Measurements from ENCODE around the gene KCNT1. TPM values are rescaled to one million over a fixed set of nuclear protein-coding genes. Genes with fewer than 3 reads are reported as not detected.

KCNT1 gene
- total RNA-seq, 1 donor from 2014 or later: not detected

- H3K27me3 ChIP-seq: no peaks in the 10 kb centered on the region
- H3K9me3 ChIP-seq: no peaks in the 10 kb centered on the region
- no peak overlapping the region for H3K4me3 ChIP-seq
- no peaks in the 10 kb centered on the region for H3K4me1 ChIP-seq
- TF ChIP-seq CTCF (IDR thresholded peaks at IDR 0.05): no peak
- H3K27ac ChIP-seq: no peak overlapping the region
- intact Hi-C loops (cut with DNase I): no loop called here
- no peak for DNase-seq (ENCODE audit: low spot score in 2 of 2)
- peaks cover 7 to 22% of the 10 kb centered on the region in 2 donors for H3K36me3 ChIP-seq
These were observed 126.7 kb downstream of the KCNT1 start for GRCh38 chr9:135828656-135829055.

- Histone ChIP-seq H3K9me3 (no peaks in the 10 kb centered on the region), H3K36me3 (peaks cover 4 to 16% of the 10 kb centered on the region in 2 donors)
- intact Hi-C loops (cut with DNase I): no loop called here
These were observed 128.5 kb downstream of the KCNT1 start for GRCh38 chr9:135830496-135830895.

GRCh38 chr9:135833864-135834263 lies 131.9 kb downstream of the KCNT1 start:
- DNase-seq (ENCODE audit: low spot score in 2 of 2): no peak
- Histone ChIP-seq H3K27ac (no peak overlapping the region), H3K36me3 (peaks cover 0 to 6% of the 10 kb centered on the region in 2 donors), H3K27me3 (no peaks in the 10 kb centered on the region), H3K9me3 (no peaks in the 10 kb centered on the region), H3K4me3 (no peak overlapping the region), H3K4me1 (no peaks in the 10 kb centered on the region)
- no peak for TF ChIP-seq CTCF (IDR thresholded peaks at IDR 0.05)
- intact Hi-C loops (cut with DNase I): no loop called here

More at GRCh38 chr9:135830496-135830895, 128.5 kb downstream of the KCNT1 start:
- TF ChIP-seq CTCF (IDR thresholded peaks at IDR 0.05): no peak
- Histone ChIP-seq H3K4me3 (no peak overlapping the region), H3K27me3 (no peaks in the 10 kb centered on the region), H3K4me1 (no peaks in the 10 kb centered on the region), H3K27ac (no peak overlapping the region)
- DNase-seq (ENCODE audit: low spot score in 2 of 2): no peak

GRCh38 chr9:135835131-135835530 lies 133.1 kb downstream of the KCNT1 start:
- no peak overlapping the region for H3K27ac ChIP-seq
- TF ChIP-seq CTCF (IDR thresholded peaks at IDR 0.05): no peak
- intact Hi-C loops (cut with DNase I): no loop called here
- no peak for DNase-seq (ENCODE audit: low spot score in 2 of 2)
- no peaks in the 10 kb centered on the region for H3K9me3 ChIP-seq
- H3K4me1 ChIP-seq: no peaks in the 10 kb centered on the region
- H3K36me3 ChIP-seq: peaks cover 0 to 6% of the 10 kb centered on the region in 2 donors
- H3K27me3 ChIP-seq: no peaks in the 10 kb centered on the region
- H3K4me3 ChIP-seq: no peak overlapping the region

GRCh38 chr9:135839516-135839915 lies 137.5 kb downstream of the KCNT1 start:
- H3K27ac ChIP-seq: no peak overlapping the region
- no peak for DNase-seq (ENCODE audit: low spot score in 2 of 2)
- TF ChIP-seq CTCF (IDR thresholded peaks at IDR 0.05): no peak
- no peak overlapping the region for H3K4me3 ChIP-seq
- peaks cover 4 to 16% of the 10 kb centered on the region in 2 donors for H3K36me3 ChIP-seq
- no peaks in the 10 kb centered on the region for H3K27me3 ChIP-seq
- intact Hi-C loops (cut with DNase I): no loop called here
- H3K4me1 ChIP-seq: no peaks in the 10 kb centered on the region
- no peaks in the 10 kb centered on the region for H3K9me3 ChIP-seq

- no peak for TF ChIP-seq CTCF (IDR thresholded peaks at IDR 0.05)
- H3K9me3 ChIP-seq: peaks cover 0 to 3% of the 10 kb centered on the region in 2 donors
- no peaks in the 10 kb centered on the region for H3K4me1 ChIP-seq
- DNase-seq (ENCODE audit: low spot score in 2 of 2): no peak
- H3K4me3 ChIP-seq: no peak overlapping the region
- intact Hi-C loops (cut with DNase I): no loop called here
- H3K27ac ChIP-seq: no peak overlapping the region
- no peaks in the 10 kb centered on the region for H3K27me3 ChIP-seq
- H3K36me3 ChIP-seq: peaks cover 4 to 16% of the 10 kb centered on the region in 2 donors
These were observed 138.1 kb downstream of the KCNT1 start for GRCh38 chr9:135840107-135840506.

Data from ascending aorta (tissue), 2 donors.